Measurements from ENCODE around the gene MEG3. TPM values are rescaled to one million over a fixed set of nuclear protein-coding genes. Genes with fewer than 3 reads are reported as not detected.

MEG3 gene
- total RNA-seq, 1 donor from 2014 or later = 0.22 TPM

DNA sequence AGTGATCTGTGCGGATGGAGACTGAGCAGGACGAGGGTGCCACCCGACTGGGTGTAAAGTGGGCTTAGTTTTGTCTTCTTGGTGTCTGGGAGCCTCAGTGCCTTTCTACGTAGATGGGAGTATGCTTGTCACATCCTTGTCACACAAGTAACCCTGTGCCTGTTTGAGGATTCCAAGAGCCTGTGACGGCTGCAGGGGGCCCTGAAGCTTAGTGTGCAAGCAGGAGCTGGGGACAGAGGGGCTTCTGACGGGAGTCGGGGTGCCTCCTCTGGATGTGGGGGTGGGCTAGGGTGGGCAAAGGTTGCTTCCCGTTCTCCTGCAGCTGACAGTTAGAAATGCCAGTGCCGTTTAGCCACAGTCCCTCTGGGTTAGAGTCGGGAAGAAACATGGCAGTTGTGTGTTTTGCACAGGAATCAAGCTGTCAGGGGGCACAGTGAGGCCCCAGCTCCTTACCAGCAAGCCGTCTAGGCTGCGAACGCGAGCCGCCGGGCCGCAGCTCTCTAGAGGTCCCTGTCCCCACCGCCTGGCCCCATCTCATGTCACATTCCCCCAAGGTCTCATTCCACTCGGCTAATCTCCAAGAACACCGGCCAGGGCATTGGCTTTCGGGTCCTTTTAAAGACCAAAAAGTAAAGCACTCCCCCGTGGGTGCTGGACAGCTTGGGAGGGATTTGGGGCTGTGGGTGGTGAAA is 70.6 kb downstream of the MEG3 start:
- peaks cover 2% of the 10 kb centered on the region for H3K9me3 Mint-ChIP-seq (ENCODE audit: unreplicated experiment)
- H3K27ac Mint-ChIP-seq (ENCODE audit: unreplicated experiment) = peak overlapping the region; percentile 22
- H3K36me3 Mint-ChIP-seq (ENCODE audit: unreplicated experiment) = no peaks in the 10 kb centered on the region
- no peak overlapping the region for H3K4me3 Mint-ChIP-seq (ENCODE audit: unreplicated experiment)
- DNase-seq = peak; percentile 45
- TF ChIP-seq, protein P1, sequence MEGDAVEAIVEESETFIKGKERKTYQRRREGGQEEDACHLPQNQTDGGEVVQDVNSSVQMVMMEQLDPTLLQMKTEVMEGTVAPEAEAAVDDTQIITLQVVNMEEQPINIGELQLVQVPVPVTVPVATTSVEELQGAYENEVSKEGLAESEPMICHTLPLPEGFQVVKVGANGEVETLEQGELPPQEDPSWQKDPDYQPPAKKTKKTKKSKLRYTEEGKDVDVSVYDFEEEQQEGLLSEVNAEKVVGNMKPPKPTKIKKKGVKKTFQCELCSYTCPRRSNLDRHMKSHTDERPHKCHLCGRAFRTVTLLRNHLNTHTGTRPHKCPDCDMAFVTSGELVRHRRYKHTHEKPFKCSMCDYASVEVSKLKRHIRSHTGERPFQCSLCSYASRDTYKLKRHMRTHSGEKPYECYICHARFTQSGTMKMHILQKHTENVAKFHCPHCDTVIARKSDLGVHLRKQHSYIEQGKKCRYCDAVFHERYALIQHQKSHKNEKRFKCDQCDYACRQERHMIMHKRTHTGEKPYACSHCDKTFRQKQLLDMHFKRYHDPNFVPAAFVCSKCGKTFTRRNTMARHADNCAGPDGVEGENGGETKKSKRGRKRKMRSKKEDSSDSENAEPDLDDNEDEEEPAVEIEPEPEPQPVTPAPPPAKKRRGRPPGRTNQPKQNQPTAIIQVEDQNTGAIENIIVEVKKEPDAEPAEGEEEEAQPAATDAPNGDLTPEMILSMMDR (IDR thresholded peaks at IDR 0.05; ENCODE audit: partially characterized antibody, unreplicated experiment) = no peak
- peaks cover 27% of the 10 kb centered on the region for H3K4me1 Mint-ChIP-seq (ENCODE audit: low read depth, unreplicated experiment)
- H3K27me3 Mint-ChIP-seq (ENCODE audit: unreplicated experiment) = peaks cover 9% of the 10 kb centered on the region

DNA sequence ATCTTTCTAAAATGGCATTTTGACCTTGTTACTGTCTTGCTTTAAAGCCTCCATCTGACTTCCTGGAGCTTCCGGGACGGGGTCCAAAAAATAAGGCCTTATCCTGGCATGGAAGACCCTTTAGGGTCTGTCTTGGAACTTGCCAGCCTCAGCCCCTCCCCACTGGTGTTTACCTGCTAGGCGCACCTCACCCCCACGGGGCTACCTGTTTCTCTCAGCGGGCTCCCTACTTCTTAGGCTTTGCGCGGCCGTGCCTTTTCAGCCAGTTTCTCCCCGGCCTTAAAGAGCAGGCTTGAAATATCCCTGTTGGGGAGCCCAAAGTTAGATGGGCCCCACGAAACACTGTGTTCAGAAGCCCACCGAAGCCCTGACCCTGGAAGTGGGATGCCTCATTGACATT is 72.5 kb downstream of the MEG3 start:
- H3K27ac Mint-ChIP-seq (ENCODE audit: unreplicated experiment) = no peak overlapping the region
- no peaks in the 10 kb centered on the region for H3K36me3 Mint-ChIP-seq (ENCODE audit: unreplicated experiment)
- peaks cover 10% of the 10 kb centered on the region for H3K9me3 Mint-ChIP-seq (ENCODE audit: unreplicated experiment)
- peaks cover 15% of the 10 kb centered on the region for H3K27me3 Mint-ChIP-seq (ENCODE audit: unreplicated experiment)
- H3K4me3 Mint-ChIP-seq (ENCODE audit: unreplicated experiment) = no peak overlapping the region
- TF ChIP-seq, protein P1 (IDR thresholded peaks at IDR 0.05; ENCODE audit: partially characterized antibody, unreplicated experiment) = no peak
- peaks cover 35% of the 10 kb centered on the region for H3K4me1 Mint-ChIP-seq (ENCODE audit: low read depth, unreplicated experiment)
- no peak for DNase-seq

DNA sequence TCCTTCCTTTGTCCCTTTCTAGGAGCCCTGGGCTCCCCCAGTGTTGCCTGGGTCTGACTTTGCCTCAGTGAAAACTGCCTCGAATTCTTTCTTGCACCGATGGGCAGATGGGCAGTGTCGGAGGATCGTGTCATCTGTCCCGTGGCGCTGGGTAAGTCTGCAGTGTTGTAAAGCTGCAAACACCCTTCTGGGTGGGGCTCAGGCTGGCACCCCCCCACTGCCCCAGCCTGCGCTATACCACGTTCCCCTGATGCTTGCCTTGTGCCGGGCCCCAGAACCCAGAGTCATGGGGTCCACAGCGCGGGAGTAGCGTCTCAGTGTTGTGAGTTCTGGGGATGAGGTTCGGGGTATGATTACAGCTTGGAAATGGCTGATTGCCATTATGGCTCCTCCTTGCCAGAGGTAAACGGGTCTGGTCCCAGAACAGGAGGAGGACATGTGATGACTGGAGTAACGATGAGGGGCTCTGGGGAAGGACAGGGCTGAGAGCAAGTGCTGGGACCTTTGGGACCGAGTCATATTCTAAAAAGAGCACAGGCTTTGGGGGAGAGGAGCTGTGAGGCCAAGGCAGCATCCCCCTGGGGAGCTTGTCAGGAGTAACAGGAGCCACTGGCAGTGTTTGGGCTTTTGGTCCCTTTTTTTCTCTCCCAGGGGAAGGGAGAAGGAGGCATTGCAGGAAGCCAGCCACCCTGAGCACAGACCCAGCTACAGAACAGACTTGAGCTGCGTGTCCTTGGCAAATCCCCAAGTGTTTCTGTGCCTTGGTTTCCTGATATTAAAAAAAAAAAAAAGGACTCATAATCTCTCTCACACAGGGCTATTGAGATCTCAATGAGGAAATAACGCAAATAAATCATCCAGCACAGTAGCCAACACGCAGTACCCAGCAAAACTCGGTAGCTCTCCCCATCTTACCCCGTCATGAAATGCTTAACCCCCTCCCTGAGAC is 73.3 kb downstream of the MEG3 start:
- Mint-ChIP-seq H3K27me3 (ENCODE audit: unreplicated experiment) (peaks cover 15% of the 10 kb centered on the region), H3K36me3 (ENCODE audit: unreplicated experiment) (no peaks in the 10 kb centered on the region), H3K27ac (ENCODE audit: unreplicated experiment) (peak overlapping the region; percentile 78), H3K4me3 (ENCODE audit: unreplicated experiment) (peak overlapping the region; percentile 49), H3K9me3 (ENCODE audit: unreplicated experiment) (peaks cover 10% of the 10 kb centered on the region), H3K4me1 (ENCODE audit: low read depth, unreplicated experiment) (peaks cover 35% of the 10 kb centered on the region)
- TF ChIP-seq, protein P1 (IDR thresholded peaks at IDR 0.05; ENCODE audit: partially characterized antibody, unreplicated experiment) = no peak
- no peak for DNase-seq

DNA sequence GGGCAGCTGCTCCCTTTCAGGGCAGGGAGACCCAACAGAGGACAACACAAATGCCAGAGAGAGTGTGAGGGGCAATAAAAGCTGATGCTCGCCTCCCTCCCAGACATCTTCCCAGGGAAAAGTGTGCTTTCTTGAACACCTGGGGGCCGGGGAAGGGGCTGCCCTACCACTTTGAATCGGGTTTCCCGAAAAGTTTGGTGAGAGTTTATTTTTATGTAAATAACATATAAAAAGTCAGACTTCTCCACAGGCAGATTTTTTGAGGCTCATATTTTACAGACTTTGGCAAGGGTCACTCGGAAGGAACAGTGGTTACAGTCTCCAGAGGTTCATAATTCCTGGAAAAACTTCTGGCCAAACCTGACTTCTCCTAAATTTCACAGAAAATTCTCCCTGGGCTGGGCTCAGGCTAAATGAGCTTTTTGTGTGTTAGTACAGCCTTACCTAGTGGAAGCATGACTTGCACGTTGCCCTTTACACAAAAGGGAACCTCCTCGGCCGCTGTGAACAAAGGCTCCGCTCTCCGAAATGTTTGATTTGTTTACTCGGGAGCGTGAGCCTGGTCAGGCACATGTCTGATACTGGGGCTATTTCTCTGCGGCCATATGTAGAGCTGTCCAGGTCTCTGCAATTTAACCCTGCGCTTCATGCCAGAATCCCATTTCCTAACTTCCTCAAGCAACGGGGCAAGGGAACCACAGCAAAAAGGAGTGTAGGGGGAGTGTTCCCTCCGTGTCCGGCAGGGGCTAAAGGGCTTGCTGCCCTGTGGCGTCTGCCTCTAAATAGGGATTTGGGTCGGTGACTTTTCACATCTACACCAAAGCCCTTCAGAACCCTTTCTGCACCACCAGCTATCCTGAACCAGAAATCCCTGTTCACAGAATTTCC is 74.2 kb downstream of the MEG3 start:
- peaks cover 17% of the 10 kb centered on the region for H3K27me3 Mint-ChIP-seq (ENCODE audit: unreplicated experiment)
- DNase-seq = no peak
- peak overlapping the region; percentile 78 for H3K27ac Mint-ChIP-seq (ENCODE audit: unreplicated experiment)
- peaks cover 35% of the 10 kb centered on the region for H3K4me1 Mint-ChIP-seq (ENCODE audit: low read depth, unreplicated experiment)
- TF ChIP-seq, protein P1 (IDR thresholded peaks at IDR 0.05; ENCODE audit: partially characterized antibody, unreplicated experiment) = no peak
- H3K4me3 Mint-ChIP-seq (ENCODE audit: unreplicated experiment) = peak overlapping the region; percentile 72
- H3K36me3 Mint-ChIP-seq (ENCODE audit: unreplicated experiment) = no peaks in the 10 kb centered on the region
- peaks cover 10% of the 10 kb centered on the region for H3K9me3 Mint-ChIP-seq (ENCODE audit: unreplicated experiment)

All from glutamatergic neuron (in vitro differentiated cells).